Ovary (tissue), 9 donors: ENCODE measurements around the gene CHST9. TPM values are rescaled to one million over a fixed set of nuclear protein-coding genes. Genes with fewer than 3 reads are reported as not detected.

Source experiments
- DNase-seq, 5 donors: peaks; one replicate each; pipeline ENCODE4 v3.0.0-alpha.2; 2019 to 2020
- H3K27ac ChIP-seq, 2 donors: fragments of 200-600 bp; one replicate each; pipeline versions ENCODE4 v1.5.1 to v1.8.0; 2019 to 2022
- H3K27me3 ChIP-seq: fragments of 200-600 bp; one replicate; pipeline ENCODE4 v1.8.0; 2022
- H3K36me3 ChIP-seq: fragments of 200-600 bp; sonication (generic); one replicate; pipeline ENCODE4 v1.5.1; 2019
- H3K4me1 ChIP-seq: one replicate; pipeline ENCODE4 v1.8.1; 2013; ENCODE audit warnings: mild to moderate bottlenecking, moderate library complexity; ENCODE audit not compliant: insufficient read depth
- H3K4me3 ChIP-seq: fragments of 200-600 bp; sonication (generic); one replicate; pipeline ENCODE4 v1.5.1; 2017
- H3K9me3 ChIP-seq, 2 donors: fragments of 200-600 bp in 1 of 2; sonication (generic) in 1 of 2; one replicate each; pipeline versions ENCODE4 v1.5.1 to v1.8.1; 2013 to 2019; ENCODE audit warnings: mild to moderate bottlenecking in 1 of 2, moderate library complexity in 1 of 2
- CTCF ChIP-seq, 3 donors: fragments of 450-650 bp in 2 of 3; fragments of 200-600 bp in 1 of 3; IDR thresholded peaks; one replicate each; pipeline versions ENCODE4 v1.5.1 to v1.8.0; 2016 to 2022; ENCODE audit warnings: antibody characterized with exemption in 3 of 3, mild to moderate bottlenecking in 1 of 3
- EP300 ChIP-seq: sonication (generic); formaldehyde crosslinking; IDR thresholded peaks from one replicate; pipeline ENCODE4 v1.6.1; 2017; ENCODE audit warnings: antibody characterized with exemption
- POLR2A ChIP-seq: fragments of 450-650 bp; IDR thresholded peaks from one replicate; pipeline ENCODE4 v1.6.1; 2017; ENCODE audit warnings: antibody characterized with exemption, mild to moderate bottlenecking, moderate library complexity
- WGBS, 3 donors: extraction: QIAGEN DNeasy Blood & Tissue Kit in 1 of 3; methylation state at CpG; one replicate each; pipeline versions ENCODE4 v1.1.5 to v1.1.7; 2013 to 2017; 5-methylcytosine and 5-hydroxymethylcytosine counted together
- intact Hi-C, 4 donors: fragments of 100-400 bp; cut with DNase I; formaldehyde crosslinking; loops; one replicate each; pipeline versions ENCODE4 v1.11.0 to v1.15.1; 2022 to 2023
- polyA plus RNA-seq, 2 donors: library from polyadenylated mRNA; stranded (reverse); fragments of 200-250 nt in 1 of 2; fragments of 350-450 nt in 1 of 2; fragmentation: Illumina TruSeq in 1 of 2; extraction: RNeasy Lipid Tissue Mini Kit (QIAGEN cat#74804) in 1 of 2; gene quantifications; one replicate each; pipeline ENCODE4 v1.2.3, GENCODE V29; 2013 to 2014
- total RNA-seq, 7 donors: library from RNA; depleted of rRNA in 2 of 7; stranded (reverse); fragments of >200 nt in 2 of 7; fragmentation: NEBNext Ultra II Directional in 3 of 7; extraction: Animal tissue kit (Norgen Biotek cat#: 25700) in 3 of 7; gene quantifications; one replicate each; pipeline versions ENCODE4 v1.1.0 to v1.2.4, GENCODE V29; 2016 to 2023
- donor health status: DM: no; HTN: no; CAD: no; lungs with moderate emphysema.
- donor health status: DM: no; HTN: no; CAD: no.
- donor health status: Bipolar disorder and iron deficiency.
- donor health status: DM: yes; HTN: yes; CAD: no.
- donor health status: DM: no; HTN: no; CAD: no.
- donor health status: DM: yes; HTN: yes; CAD: no.

Gene CHST9
- total and polyA plus RNA-seq, 9 donors = 0.02 to 3.6 (median 0.12) TPM; not detected in 1

- 95 to 98% (median 96%) methylated on average over 5 of the region's 5 CpGs for WGBS, 3 donors
Observed at GRCh38 chr18:26862084-26862483, 323.0 kb downstream of the CHST9 start.

More at GRCh38 chr18:26862084-26862483, 323.0 kb downstream of the CHST9 start:
- H3K9me3 ChIP-seq = no peaks in the 10 kb centered on the region
- DNase-seq = no peak
- H3K27ac ChIP-seq = no peak overlapping the region
- intact Hi-C loops = loop anchor here in 1 of 4 donors (10.0 kb wide), 1 partner anchor 1717 kb away; no protein-coding TSS in a partner anchor
- H3K36me3 ChIP-seq = no peaks in the 10 kb centered on the region
- peaks cover 1% of the 10 kb centered on the region for H3K4me1 ChIP-seq
- no peaks in the 10 kb centered on the region for H3K27me3 ChIP-seq
- no peak overlapping the region for H3K4me3 ChIP-seq
- TF ChIP-seq CTCF (IDR thresholded peaks at IDR 0.05) (no peak), EP300 (no peak), POLR2A (no peak)
